ENCODE data around the gene SEC24C.
"Not testable (repeated sequence)": the region's sequence is repeated elsewhere in the genome, so short reads cannot be mapped to it uniquely, and the experiment has no call there.

SEC24C gene

GRCh38 chr10:73743905-73744663 lies at the start of gene SEC24C:
Gene SEC24C (plus strand): TSS chr10:73744372. CDS start chr10:73746833, 2,461 bp downstream.
- DNase-seq: peak; percentile 97

- DNase-seq: not testable (repeated sequence)
Observed at GRCh38 chr10:73695302-73695701, 48.9 kb upstream of the SEC24C start.

- not testable (repeated sequence) for DNase-seq
Observed at GRCh38 chr10:73697675-73698159, 46.5 kb upstream of the SEC24C start, which contains the start of gene AGAP5. Gene AGAP5 (minus strand): TSS chr10:73698109. CDS start chr10:73697755, 354 bp downstream.

GRCh38 chr10:73698819-73699218 lies 45.4 kb upstream of the SEC24C start:
- DNase-seq: not testable (repeated sequence)

GRCh38 chr10:73703924-73704323 lies 40.2 kb upstream of the SEC24C start:
- DNase-seq: not testable (repeated sequence)

- not testable (repeated sequence) for DNase-seq
Observed at GRCh38 chr10:73705506-73706072, 38.6 kb upstream of the SEC24C start.

GRCh38 chr10:73706488-73706887 lies 37.7 kb upstream of the SEC24C start:
- DNase-seq: not testable (repeated sequence)

- not testable (repeated sequence) for DNase-seq
Observed at GRCh38 chr10:73707628-73708027, 36.5 kb upstream of the SEC24C start.

GRCh38 chr10:73708122-73708521 lies 36.0 kb upstream of the SEC24C start:
- DNase-seq: not testable (repeated sequence)

- not testable (repeated sequence) for DNase-seq
Observed at GRCh38 chr10:73711683-73712082, 32.5 kb upstream of the SEC24C start.

GRCh38 chr10:73713912-73714311 lies 30.3 kb upstream of the SEC24C start:
- DNase-seq: not testable (repeated sequence)

- DNase-seq: not testable (repeated sequence)
Observed at GRCh38 chr10:73714483-73714882, 29.7 kb upstream of the SEC24C start.

GRCh38 chr10:73715179-73716156 lies 28.7 kb upstream of the SEC24C start:
- DNase-seq: not testable (repeated sequence)

- DNase-seq: no peak
Observed at GRCh38 chr10:73716251-73716650, 27.9 kb upstream of the SEC24C start.

- no peak for DNase-seq
Observed at GRCh38 chr10:73717556-73717955, 26.6 kb upstream of the SEC24C start.

GRCh38 chr10:73720561-73720960 lies 23.6 kb upstream of the SEC24C start:
- not testable (repeated sequence) for DNase-seq

GRCh38 chr10:73723516-73723915 lies 20.7 kb upstream of the SEC24C start:
- no peak for DNase-seq

- DNase-seq: peak; percentile 6
Observed at GRCh38 chr10:73729781-73730152, 14.4 kb upstream of the SEC24C start.

GRCh38 chr10:73730153-73730906 lies 13.8 kb upstream of the SEC24C start:
- DNase-seq: peak; percentile 83

- DNase-seq: no peak
Observed at GRCh38 chr10:73731588-73732375, 12.4 kb upstream of the SEC24C start.

GRCh38 chr10:73732426-73732825 lies 11.7 kb upstream of the SEC24C start:
- DNase-seq: no peak
